Measurements from ENCODE around the gene ASTN2.
A peak's percentile ranks its signal among the peaks of the same experiment; 100 is the strongest.

Gene ASTN2

DNA sequence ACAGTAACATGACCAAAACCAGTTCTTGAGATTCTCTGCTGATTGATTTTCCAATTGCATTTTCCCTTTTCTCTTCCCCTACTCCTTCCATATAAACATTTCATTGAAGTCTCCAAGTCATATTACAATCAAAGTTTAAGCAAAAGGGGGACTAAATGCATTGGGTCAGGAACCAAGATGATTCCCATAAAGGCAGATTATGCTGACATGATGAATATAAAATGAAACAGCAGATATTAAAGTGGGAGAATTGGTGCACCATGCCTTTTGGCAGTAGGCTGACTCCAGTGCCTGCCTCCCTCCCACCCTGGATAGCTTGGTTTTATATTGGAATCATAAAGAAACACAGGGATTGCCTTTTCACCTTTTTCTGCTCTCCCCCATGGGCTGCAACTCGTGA is 118.4 kb downstream of the ASTN2 start:
- DNase-seq: no peak

DNA sequence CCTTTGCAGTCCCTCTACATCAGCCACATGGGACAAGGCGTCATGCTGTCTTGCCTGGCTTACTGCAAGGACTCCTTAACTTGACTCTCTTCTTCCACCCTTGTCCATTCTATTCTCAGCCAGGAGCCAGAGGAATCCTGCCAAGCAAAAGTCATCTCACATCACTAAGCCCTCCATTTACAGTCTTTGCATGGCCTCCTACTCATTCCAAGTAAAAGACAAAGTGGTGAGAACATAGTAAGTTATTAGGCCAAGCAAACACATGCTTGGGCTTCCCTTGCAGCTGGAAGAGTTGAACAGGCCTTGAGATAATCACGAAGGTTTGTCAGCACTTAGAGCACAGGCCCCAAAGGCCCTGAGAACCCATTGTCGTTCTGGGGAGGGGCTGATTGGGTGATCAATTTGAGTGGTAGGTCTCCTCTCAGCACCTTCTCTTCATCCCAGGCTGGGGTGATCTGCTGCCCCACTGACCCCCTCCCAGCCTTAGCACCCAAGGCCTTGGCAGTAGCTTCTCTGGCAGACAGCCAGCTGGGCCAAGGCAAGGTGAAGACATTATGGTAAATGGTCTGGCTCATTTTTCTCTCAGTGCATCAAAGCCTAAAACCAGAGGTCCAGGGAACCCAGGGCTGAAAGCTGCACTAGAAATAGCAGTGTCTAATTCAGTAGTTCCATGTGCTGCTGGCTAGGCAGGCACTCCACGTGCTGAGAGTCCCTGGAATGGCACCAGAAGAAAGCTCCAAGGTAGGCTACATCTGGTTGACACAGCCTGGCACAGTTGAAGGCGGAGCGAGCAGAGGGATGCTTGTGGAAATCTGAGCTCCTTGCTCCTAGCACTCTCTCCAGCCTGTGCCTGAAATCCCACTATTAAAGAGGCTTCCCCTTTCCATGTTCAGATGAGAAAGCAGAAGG is 121.4 kb downstream of the ASTN2 start:
- no peak for DNase-seq

DNA sequence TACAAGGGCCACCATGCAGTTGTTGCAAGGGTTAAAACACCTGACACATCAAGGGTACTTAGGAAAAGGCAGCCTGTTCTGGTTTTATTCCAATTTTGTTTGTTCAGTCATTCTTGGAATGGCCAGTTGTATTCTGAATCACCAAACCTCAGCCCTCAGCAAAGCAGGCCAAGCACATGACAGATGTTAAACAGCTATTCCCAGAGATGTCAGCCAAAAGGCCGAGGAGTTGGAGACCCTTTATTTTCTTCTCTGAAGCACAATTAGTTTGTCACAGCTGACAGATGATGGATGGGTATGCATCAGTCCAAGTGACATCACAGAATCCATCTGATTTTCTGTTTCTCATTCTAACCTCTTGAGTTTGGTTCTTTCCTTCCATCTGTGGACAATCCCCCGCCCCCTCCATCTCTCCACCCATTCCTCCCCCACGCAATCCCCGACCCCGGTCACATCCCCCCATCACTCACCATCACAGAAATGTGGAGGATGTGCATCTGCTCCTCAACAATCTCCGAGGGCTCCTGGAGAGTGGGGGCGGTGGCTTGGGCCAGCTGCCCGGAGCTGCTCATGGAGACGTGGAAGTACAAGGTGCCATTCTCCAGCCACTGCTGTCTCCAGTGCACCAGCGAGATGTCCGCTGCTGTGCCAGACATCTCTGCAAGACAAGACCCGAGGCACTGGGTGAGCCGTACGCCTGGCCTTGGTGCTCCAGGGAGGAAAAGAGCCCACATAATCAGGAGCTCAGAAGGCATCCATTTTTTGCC is 123.8 kb downstream of the ASTN2 start:
- DNase-seq: no peak

DNA sequence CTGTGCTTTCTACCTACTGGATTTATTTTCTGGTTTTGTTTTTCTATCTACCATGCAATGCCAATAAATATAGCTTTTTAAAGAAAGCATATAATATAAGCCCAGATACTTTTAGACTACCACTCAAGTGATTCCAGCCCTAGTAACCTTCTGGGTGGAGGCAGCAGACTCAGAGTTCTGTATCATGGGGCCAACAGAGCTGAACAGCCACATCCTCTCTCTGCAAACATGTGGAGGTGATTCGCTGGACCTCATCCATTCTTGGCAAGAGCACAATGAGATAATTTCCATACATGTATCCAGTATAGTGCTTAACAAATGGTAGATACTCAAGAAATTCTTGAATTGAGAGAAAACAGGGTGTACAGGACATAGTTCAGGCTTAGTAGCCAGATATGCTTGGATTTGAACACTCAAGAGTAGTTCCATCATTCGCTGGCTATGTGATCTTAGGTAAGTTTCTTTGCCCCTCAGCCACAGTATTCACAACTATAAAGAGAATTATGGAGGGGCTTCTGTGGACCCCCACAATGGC is 124.5 kb downstream of the ASTN2 start:
- DNase-seq: no peak

DNA sequence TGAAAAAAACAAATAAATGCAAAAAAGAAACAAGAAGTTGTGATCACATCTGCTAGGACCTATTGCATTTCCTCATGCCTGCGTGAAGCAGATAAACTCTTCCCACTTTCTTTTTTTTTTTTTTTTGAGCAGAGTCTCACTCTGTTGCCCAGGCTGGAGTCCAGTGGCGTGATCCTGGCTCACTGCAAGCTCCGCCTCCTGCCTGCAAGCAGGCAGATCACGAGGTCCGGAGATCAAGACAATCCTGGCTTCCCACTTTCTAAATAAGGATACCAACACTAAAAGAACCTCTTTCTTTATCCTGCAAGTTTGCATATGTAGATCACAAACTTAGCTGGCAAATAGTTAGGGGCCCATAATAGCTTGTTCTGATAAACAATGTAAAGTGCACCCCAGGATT is 128.6 kb downstream of the ASTN2 start:
- DNase-seq: no peak

DNA sequence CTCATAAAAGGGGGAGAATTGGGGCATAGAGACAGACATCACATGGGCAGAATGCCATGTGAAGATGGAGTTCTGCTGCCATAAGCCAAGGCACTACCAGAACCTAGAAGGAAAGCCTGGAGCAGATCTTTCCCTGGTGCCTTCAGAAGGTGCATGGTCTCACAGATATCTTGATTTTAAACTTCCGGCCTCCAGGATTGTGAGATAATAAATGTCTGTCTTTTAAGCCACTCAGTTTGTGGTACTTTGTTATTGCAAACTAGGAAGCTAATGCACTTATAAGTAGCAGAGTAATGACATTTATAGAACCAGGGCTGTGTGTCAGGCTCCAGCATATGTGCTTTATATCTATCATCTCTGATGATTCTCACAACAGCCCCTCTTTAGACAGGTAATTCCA is 130.4 kb downstream of the ASTN2 start:
- no peak for DNase-seq

DNA sequence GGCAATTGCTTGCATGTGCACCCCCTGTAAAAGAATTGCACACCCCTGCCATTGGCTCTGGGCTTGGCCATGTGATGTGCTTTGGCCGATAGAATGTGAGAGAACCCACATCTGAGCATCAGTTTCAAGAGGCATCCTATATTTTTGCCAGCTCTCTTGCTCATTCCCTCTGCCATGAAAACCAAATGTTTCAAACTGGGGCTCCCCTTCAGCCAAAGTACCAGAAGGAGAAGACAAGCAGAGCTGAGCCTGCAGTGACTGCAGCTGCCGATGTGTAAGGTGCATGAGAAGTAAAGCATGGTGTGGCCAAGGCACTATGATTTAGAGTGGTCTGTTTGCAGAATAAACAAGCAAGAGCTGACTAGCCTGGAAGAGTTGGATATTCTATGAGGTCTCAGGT is 132.3 kb downstream of the ASTN2 start:
- no peak for DNase-seq

DNA sequence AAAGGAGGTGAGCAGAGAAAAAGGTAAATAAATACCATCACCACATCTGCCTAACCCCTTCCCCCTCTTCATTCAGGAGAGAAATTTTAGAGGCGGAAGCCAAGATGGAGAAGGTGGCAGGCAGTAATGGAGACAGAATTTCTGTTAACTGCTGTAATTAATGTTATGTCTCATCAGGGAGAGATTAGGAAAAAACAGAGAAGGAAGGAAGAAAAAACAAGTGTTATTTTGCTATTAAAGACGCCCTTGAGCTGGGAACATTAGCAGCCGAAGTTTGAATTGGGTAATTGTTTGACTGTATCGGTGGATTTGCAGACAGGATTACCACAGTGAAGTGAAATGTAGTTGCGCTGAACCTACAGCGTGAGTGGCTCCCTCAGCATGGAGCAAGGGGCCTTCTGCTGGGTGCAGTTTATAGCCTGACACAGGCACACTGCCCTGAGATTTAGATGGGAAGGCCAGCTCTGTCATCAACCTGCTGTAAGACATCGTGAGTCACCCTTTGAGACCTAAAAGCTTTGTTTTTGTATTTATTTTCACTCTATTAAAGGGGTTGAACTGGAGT is 136.3 kb downstream of the ASTN2 start:
- no peak for DNase-seq

DNA sequence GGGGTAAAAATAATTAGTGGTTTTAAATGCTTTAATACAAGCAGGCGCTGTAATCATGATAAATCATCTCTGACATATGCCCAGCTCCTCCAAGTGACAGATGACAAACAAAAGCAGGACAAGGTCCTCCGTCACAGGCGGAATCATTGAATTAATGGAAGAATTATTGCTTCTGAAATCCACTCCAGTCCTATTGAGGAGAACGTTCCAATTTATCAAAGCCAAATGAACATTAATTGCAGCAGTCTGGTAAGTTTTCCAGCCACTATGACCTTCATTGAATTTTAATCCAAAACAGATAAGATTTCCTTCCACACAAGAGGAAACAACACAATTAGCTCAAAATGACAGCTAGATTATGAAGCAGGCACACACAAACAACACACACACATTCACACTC is 136.8 kb downstream of the ASTN2 start:
- no peak for DNase-seq

DNA sequence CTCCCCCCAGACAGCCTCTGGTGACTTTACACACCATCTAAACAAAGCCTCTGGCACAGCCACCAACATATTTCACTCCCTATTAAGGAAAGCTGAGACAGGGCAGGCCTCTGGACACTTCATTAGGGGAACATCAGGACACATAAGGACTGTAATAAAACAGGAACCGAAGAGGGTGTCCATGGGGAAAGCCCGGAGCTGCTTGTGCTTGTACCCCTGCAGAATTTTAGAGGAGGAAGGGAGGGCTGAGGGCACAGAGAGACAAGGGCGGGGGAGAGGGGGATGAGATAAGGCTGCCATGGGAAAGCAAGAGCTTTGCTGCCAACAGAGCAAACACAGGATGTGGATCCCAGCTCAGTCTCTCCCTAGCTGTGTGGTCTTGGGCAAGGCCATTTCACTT is 138.4 kb downstream of the ASTN2 start:
- no peak for DNase-seq

DNA sequence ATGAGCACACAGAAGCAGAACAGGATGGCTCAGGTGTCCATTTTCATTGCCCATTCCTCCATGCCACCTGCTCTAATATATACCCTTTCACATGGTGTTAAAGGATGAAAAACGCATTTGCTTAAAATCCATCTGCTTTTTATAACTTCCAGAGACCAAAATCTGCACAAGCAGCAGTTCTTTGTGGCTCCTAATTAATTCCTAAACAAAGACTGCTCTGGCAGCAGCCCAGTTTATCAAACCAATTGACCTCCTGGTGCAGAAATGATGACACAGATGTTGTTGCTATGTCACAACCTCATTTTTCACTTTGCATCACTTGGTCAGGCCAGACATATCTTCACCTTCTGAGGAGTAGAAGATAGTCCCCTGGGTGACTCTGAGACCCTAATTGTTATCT is 141.2 kb downstream of the ASTN2 start:
- no peak for DNase-seq

DNA sequence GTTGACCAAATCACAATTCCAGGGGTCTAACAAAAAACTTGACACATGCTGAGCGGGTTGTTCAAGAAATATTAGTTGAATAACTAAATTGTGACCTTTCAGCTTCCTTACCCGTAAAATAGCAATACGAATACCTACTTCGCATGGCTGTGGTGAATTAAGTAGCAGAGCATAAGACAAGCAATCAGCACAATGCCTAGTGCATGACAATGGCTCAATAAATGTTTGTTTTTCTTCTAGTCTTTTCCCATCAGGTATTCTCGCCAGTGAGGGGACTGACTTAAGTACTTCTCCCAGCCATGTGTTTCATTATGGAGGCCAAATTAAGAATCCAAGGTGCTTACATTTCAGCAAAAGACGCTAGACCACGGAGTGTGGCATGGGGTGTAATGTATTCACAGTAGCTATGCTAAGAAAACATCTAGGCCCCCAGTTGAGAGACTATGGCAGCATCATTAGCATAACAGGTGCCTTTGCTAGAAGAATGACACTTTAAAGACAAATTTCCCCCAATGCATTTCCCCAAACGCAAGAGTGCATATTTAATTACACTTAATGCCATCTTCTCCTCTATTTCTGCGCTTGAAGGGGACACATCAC is 145.9 kb downstream of the ASTN2 start:
- DNase-seq: no peak

DNA sequence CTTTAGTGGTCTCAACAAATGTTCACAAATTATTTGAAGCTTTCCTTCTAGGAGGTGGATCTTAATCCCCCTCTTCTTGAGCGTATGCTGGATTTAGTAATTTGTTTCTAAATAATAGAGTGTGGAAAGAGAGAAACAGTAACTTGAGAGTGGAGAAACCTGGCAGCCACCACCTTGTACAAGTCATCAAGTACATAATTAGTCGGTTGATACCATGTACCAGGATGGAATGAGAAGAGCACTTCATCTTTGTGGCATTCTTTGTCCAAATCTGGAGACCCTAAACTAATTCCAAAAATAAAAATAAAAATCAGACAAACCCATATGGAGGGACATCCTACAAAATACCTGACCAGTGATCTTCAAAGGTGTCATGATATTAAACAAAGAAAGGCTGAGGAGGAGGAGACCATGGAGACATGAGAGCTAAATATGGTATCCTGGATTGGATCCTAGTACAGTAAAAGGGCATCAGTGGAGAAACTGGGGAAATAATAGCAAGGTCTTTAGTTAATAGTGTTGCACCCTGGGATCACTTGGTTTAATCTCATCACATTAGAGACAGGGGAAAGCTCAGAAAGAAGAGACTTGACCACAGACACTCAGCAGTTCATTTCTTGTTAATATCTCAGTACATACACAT is 147.9 kb downstream of the ASTN2 start:
- no peak for DNase-seq

DNA sequence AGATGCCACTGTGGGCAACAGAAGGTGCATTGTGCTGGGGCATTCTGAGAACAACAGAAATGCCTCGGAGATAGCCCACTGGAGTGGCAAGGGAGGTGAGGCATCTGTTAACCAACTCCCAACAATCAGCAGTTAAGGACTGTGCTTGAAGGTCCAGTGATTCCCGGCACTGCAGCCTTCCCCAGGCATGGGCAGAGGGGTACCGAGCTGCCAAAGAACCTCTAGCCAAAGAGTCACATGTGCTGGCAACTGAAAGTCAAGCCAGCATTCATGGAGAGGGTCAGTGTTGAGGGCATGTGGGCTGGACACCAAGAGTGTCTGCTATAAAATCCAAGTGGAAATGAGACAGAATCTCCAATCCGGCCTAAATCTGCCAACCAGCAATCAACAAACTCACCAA is 149.6 kb downstream of the ASTN2 start:
- no peak for DNase-seq

DNA sequence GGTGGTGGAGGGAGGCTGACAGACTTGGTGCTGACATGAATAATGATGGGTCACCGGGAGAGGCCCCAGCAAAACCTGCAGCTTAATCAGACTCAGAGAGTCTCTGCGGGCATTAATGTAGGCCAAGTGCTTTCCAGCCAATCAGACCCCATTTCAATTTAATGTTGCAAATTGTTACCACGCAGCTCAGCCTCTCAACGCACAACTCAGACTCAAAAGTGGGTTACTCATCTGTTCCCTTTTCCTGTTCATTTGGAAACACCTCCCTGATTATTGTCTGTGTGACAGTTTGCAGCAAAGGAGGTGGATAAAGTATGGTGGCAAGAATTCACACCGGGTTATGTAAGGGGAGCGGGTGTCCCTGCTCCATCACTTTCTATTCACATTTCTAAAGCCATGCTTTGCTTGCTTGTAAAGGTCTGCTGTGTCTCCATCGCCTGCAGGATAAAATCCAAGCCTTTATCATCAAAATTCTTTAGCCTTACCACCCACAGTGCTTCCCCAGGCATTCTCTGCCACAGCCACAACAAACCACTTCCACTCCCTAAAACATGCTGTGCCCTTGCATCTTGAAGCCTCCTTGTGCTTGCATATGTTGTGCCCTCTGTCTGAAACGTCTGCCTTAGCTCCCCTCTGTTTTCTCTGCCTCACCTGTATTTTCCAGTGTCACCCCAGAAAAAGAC is 156.5 kb downstream of the ASTN2 start:
- DNase-seq: no peak

DNA sequence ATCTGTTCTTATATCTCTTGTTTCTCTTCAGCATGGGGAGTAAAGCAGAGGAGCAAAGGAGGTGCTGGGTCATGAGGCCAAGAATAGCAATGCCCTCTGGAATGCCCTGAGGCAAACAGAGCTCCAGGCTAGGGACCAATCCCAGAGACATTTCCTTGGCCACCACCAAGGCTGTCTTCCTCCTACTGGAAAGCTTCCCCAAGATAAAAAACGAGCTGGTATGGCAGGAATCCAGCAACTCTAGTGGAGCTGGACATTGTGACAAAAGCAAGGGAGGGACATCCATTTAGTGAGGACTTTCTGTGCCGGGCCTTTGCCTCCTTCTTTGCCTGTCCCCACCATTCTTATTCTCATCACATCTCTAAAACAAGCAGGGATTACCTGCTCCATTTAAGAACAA is 161.6 kb downstream of the ASTN2 start:
- no peak for DNase-seq

DNA sequence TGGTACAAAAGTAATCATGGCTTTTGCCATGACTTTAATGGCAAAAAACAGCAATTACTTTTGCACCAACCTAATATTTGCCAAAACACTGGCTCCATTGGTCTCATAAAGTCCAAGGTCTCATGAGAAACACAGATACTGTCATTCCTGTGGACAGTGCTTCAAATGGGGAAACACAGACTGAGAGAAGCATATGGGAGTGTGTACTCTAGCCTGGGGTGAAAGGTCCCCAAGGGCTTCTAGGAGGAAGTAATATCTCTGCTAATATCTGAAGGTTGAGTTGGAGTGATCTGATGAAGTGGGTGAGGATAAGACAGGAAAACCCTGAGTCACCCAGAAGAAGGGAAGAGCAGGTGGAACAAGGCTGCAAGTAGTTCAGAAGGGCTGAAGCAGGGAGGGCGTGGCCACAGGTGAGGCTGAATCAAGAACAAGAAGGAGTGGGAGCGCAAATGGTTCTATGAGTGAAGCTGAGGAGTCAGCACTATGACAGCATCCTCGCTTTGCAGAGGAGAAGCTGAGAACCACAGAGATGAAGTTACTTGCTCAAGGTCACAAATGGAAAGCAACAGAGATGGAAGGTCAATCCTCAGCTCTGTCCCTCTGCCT is 164.1 kb downstream of the ASTN2 start:
- DNase-seq: peak in 3 of 4 experiments; percentile 4 to 35 (median 17)

DNA sequence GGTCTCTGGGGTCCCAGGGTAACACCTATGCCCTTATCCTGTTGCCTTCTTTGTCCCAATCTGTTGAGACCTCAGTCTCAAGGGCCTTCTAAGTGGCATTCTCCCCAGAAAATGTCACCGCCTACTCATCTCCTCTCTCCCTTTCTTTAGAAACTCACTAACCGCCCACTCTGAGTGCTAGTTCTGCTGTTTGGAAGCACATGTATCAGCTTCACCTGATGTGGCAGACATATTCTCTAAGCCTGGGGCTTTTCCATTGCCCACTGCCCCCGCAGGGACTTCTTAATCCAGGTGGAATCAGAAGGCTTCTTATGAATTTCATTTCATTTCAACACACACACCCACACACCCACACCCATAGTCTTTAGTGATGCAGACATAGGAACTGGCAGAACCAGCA is 165.1 kb downstream of the ASTN2 start:
- peak; percentile 23 to 57 (median 38) for DNase-seq

DNA sequence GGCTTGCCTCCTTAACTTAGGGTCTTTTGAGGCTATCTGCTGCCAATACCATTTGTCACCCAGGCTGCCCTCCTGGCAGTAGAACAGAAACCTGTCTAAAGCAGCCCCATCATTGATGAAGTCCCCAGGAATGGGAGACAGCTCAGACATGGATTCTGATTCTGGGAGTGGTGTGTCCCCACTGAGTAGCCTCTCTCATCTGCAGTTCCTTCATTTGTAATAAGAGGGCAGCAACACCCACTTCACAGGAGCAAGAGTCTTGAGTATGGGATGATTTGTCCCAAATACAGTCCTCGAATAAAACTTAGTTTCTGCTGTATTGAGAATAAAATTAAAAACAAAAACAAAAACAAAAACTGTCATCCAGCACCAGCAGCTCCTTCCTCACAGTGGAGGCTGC is 167.6 kb downstream of the ASTN2 start:
- DNase-seq: peak in 2 of 4 experiments; percentile 7

DNA sequence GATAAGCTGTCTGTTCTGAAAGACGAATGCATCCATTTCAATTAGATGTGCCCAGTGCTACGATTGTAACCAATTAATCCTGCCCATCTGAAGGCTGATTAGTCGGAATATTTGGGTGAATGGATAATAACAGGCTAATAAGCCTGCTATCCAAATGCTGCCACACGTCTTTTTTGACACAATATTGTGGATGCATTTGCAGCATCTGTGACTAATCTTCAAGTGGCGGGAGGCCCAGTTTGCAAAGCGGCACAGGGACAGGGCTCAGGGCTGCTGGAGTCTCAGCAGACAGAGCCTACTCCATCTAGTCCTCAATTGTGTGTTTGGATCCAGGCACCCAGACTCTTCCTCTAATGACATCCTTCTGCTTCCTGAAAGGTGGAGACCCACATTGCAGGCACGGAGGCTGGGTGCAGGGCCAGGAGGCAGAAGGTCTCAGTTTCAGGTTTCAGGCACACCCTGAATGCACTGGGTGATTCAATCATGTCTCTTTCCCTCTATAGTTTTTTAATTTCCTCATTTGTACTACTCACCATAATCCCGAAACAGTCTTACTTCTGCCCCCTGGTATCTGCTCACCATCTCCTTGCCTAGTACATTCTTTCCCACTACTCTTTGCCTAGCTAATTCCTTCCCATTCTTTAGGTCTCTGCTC is 169.6 kb downstream of the ASTN2 start:
- DNase-seq: no peak

DNA sequence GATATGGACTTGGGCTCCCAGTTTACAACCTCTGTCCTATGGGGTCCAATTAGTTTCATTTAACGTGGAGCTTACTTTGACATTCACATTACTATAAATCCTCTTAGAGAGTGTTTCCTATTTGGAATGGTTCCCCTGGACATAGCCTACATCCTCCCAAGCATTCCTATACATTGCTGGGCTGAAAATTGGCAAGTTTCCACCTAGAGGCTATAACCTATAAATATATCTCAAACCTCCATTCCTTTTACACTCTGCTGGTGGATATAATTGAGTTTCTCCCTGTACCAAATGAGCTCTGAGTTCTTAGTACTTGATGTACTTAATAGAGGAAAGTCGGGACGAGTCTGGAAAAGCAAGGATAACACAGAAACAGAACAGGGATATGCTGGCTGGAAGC is 172.8 kb downstream of the ASTN2 start:
- no peak for DNase-seq

Data from suppressor macrophage (primary cell).